Stromal cell of bone marrow (primary cell): ENCODE results near the gene ANO4.

Experiments used
- DNase-seq: peaks from one replicate; pipeline ENCODE4 v3.0.0-alpha.2; 2012; ENCODE audit warnings: low read depth

The ANO4 gene

DNA sequence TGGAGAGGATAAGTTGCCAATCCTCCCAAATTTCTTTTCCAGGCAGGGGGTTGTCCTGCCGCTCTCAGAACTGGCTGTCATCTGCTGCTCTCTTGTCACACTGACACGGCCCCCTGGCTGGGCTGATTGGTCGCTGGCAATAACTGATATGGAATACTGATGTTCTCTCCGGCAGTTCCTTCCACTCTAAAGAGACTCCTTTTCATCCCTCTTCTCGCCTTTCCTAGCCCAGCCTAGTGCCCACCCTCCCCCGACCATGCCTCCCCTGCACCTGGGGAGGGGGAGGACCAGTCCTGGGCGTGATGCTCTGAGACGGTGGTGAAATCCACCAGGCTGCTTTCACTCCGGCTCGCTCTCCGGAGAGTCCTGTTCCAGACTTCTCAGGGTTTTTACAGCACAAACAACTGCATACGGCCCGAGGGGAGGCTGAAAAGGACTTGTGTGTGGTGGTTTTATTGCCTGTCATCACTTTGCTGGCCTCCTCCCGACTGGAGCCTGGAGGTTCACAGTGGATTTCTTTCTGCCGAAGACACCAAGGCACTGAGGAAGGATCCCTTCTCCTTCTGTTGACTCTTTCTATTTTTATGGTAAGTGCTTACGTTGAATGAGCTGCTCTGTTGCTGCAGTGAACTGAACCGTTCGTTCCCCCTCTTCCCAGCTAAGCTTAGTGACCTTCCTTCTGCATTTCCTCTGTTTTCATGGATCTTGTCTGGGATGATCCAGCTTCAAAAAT is at the start of gene ANO4:
Gene ANO4 (plus strand): TSS at position 336 of the 733 bp plus-strand sequence. CDS start 107,010 bp downstream, outside the sequence.
- no peak for DNase-seq

- no peak for DNase-seq
Observed at GRCh38 chr12:100745378-100746071, 49.1 kb upstream of the ANO4 start.

GRCh38 chr12:100752841-100753240 is 41.7 kb upstream of the ANO4 start:
- no peak for DNase-seq

GRCh38 chr12:100753837-100754236 is 40.7 kb upstream of the ANO4 start:
- DNase-seq: no peak

GRCh38 chr12:100755186-100755585 is 39.4 kb upstream of the ANO4 start:
- DNase-seq: no peak

- no peak for DNase-seq
Observed at GRCh38 chr12:100758083-100758482, 36.5 kb upstream of the ANO4 start.

DNA sequence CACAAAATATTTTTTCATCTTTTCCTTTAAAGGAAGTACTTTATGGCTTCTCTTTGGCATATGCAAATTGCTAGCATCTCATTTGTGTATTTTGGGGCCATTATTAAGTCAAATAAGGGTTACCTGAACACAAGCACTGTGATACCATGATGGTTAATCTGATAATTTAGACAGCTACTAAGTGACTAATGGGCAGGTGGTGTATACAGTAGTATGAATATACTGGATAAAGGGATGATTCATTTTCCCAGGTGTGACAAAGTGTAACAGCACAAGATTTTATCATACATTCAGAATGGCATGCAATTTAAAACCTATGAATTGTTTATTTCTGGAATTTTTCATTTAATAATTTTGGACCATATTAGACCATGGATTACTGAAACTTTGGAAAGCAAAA is 27.2 kb upstream of the ANO4 start:
- DNase-seq: no peak

GRCh38 chr12:100767950-100768349 is 26.6 kb upstream of the ANO4 start:
- DNase-seq: no peak

GRCh38 chr12:100778967-100779590 is 15.5 kb upstream of the ANO4 start:
- DNase-seq: no peak

- DNase-seq: no peak
Observed at GRCh38 chr12:100789146-100789545, 5.4 kb upstream of the ANO4 start.

GRCh38 chr12:100789975-100790374 is 4.6 kb upstream of the ANO4 start:
- no peak for DNase-seq

DNA sequence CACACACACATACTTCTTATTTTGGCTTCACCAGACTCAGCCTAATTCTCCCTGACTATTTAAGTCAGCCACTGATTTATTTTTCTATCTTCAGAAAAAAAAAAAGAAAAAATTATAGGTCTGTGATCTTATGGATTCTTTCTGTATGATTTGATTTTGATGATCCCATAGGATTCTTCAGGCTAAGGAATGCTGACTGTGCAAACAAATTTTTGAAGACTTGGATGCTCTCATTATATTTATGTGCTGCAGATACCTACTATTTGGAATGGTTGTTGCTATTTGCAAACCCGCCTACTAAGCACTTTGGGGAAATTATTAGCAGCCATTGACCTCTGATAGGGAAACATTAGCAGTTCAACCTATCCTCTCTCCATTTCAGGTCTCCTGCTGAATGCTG is 4.0 kb upstream of the ANO4 start:
- DNase-seq: no peak

DNA sequence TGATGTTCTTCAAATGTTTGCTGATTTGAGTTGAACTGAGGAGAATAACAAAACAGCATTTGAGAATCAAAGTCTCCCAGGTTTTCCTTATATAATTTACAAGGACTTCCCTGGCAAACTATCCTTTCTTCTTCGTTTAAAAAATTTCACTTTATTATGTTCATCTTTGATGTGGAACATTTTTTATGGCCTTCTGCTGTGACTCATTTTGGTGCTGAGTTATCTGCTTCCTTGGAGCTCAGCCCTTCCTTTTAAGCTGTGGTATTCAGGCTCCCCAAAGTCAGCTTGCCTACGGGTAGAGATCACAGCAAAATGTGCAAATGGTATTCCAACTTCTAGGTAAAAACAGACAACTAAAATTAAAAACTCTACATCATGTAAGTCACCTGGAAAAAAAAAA is 1.4 kb upstream of the ANO4 start:
- DNase-seq: no peak

DNA sequence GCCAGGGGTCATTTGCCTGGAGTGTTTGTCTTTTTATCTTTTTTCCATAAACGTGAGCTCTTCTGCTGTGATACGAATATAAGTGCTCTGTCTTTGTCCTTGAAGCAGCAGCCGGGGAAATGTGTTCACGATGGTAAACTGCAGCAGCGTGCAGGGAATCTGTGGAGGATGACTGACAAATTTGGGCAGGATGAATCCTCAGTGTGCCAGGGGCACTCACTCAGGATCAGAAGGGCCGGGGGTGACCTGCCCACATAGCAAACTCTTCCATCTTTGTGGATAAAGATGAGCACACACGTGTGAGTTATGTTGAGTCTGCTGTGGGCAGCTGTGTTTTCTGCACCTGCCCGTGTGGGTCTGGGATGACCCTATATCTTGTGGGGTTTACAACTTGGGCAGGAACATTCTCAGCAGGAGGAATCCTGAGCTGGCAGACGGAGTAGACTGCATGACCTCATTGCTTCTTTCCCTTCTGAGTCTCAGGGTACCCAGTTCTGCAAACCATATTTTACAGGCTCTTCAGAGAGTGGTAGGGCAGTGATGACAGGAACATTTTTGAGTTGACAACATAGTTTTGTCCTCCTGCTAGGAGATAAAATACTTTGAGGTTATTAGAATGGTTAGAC is 711 bp downstream of the ANO4 start:
- DNase-seq: no peak

DNA sequence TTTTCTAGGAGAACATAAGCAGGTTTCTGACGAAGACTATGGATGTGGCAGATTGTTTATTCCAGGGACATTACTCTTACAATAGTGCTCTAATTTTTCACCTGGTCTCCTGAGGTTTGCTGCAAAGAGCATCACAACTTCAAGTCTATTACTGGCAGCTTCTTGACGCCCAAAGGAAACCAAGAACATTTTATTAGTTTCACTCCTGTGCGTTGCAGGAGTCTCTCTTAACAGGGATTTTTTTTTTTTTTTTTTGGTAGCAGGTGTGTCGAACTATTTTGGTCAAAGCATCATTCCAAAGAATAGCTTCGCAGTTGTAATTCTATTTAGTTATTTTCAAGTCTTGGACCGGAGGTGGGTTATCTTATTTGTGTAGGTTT is 1.2 kb downstream of the ANO4 start:
- no peak for DNase-seq

DNA sequence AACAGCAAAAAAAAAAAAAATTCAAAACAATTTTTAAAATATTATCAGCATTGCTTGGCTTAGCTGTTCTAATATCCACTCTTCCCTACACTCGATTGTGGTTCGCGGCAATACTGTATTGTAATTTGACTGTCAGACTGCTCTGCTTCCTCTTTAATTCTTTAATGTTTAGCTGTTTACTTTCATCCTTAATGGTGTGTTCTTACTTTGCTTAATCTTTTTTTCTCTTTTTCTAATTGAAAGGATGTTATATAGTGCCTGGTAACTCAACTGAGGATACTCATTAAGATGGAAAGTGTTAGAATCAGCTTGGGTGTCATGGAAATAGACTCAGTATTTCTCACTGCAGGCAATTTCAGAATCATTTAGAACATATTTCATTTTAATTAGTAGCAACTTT is 2.0 kb downstream of the ANO4 start:
- DNase-seq: no peak

DNA sequence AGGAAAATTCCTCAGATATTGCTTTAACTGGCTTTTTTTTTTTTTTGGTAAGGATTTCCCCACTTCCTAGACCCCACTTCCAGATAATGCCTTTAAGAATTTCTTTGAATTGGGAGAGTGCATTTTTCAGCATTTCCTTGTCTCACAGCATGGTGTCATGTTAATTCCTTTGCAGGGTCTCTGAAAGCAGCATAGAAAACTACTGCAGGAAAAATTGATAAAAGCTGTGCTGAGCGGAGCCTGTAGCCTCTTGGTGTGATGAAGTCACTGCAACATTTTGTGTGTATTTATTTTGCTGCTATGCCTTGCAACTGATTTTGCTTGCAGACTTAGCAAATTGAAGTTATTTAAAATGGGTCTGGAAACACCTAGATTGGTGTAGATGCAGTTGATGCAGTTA is 2.7 kb downstream of the ANO4 start:
- no peak for DNase-seq

GRCh38 chr12:100797786-100798185 is 3.2 kb downstream of the ANO4 start:
- no peak for DNase-seq

GRCh38 chr12:100798286-100799160 is 3.9 kb downstream of the ANO4 start:
- DNase-seq: no peak

- no peak for DNase-seq
Observed at GRCh38 chr12:100799770-100800169, 5.2 kb downstream of the ANO4 start.

DNA sequence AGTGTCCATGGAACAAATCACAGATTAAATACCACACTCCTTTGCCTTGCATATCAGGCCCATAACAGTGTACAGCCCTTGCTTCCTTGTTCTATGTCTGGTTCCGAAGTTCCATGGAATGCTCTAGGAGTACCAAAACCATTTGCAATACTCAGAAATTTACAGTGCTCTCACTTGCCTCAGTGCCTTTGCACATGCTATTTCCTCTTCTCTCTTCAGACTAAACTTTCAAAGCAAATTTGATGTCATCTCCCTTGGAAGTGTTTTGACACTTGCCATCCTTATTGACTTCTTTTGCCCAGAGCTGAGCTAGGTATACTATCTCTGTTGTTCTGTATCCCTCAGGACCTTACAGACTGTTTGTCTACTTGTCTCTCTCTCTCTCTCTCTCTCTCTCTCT is 6.1 kb downstream of the ANO4 start:
- DNase-seq: no peak

DNA sequence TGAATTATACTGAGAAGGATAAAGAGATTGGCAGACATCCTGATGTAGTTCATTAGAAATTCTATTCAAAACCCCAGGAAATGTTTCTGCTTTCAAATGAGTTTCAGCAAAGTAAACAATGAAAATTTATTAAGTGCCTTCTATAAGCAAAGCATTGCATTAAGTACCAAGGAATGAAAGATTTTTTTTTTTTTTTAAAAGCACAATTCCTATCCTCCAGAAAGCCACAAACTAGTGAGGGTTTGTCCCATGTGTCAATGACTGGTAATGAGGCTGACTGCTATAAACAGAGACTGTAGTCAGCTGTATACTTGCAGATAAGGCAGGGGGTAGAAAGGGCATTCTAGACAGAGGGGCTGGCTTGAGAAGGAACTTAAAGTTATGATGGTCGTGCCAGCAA is 6.7 kb downstream of the ANO4 start:
- no peak for DNase-seq
